GM21367 (cell line): Measurements from ENCODE around the gene IL17B.

Experiments used
- ATAC-seq: cut with Tn5 transposase; IDR thresholded peaks from one replicate; pipeline ENCODE4 v1.9.1; 2021; ENCODE audit not compliant: unreplicated experiment

IL17B gene

DNA sequence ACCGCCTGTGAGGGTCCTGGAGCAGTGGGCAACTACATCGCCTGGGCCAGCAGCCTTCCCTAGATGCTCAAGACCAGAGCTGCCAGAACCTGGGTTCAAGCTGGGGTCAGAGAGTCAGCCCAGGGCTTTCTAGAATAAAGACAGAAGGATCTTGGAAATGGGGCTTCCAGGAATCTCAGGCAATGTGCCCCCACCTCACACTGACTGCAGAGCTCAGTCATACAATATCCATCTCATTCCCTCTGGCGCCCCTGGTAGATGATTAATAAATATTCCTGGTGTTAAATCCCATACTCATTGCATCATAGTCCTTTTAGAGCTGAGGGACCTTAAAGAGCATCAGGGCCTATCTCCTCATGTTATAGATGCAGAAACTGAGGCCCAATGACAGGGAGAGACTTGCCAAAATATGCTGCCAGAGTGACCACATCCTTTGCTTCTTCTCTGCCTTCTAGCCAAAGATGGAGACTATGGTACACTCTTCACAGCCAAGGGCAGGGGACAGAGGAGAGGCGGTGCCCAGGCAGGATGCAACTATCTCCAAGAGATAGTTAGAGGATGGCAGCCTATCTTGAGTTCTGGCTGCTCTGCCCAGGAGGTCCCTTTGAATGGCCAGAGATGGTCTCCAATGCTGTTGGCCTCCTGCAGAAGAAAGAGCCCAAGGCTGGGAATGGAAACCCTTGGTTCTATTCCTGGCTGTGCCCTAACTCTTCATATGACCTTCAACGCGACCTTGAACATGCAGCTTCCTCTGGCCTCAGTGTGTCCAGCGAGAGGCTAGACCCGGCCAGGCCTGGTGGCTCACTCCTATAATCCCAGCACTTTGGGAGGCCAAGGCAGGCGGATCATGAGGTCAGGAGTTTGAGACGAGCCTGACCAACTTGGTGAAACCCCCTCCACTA lies 36.2 kb upstream of the IL17B start:
- ATAC-seq, result no peak

GRCh38 chr5:149414405-149415065 lies 35.4 kb upstream of the IL17B start:
- ATAC-seq, result no peak

DNA sequence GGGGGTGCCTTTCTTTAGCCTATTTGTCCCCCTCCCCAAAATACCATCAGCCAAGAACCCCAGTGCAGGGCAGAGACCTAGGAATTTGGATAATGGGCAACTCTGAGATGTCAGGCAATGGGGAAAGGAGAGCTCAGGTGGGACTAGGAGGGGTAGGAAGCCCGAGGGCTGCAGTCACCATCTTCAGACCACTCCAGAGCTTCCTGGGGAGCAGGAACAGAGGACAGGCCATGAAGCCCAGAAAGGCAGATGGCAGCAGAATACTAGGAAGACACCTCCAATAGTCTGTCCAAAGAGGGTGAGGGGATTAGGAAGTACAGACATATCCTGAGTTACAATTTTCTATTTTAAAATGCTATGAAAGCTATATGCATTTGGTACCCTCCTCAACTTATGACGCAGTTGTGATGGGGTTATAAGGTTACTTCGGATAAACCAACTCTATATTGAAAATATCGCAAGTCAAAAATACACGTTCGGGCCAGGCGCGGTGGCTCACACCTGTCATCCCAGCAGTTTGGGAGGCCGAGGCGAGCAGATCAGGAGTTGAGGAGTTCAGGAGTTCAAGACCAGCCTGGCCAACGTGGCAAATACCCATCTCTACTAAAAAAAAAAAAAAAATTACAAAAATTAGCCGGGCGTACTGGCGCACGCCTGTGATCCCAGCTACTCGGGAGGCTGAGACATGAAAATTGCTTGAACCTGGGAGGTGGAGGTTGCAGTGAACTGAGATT lies 34.6 kb upstream of the IL17B start:
- no peak for ATAC-seq

DNA sequence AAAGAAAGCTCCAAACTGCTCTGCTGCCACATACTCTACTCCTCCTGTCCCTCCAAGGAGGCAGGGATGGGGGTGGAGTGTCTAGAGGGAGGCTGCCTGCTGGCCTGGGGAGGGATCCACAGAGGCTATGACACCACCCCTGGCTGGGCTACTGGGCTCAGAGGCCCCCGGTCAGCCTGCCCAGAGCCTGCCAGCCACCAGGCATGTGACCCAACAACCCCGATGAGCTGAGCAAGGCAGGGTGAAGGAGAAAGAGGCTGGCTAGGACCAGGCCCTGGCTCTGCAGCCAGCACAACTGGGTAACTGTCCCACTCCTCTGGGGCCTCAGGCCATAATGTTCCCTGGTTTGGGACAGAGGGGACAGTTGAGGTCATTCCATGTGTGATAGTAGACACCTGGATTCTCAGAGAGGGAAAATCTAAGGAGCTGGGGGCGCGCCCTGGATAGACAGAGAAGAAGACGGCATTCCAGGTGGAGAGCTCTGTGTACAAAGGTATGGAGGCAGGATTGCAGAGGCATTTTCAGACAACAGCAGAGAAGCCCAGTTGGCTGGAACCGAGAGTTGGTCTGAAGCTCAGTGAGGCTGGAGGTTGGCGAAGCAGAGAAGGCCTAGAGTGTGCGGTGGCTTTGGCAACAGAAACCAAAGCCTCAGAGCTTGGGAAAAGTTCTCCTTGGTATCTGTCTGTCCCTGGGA lies 33.8 kb upstream of the IL17B start:
- ATAC-seq, result no peak

- ATAC-seq, result no peak
Measured at GRCh38 chr5:149411738-149412519, 32.8 kb upstream of the IL17B start.

GRCh38 chr5:149410721-149411432 lies 31.8 kb upstream of the IL17B start:
- no peak for ATAC-seq

- no peak for ATAC-seq
Measured at GRCh38 chr5:149410071-149410470, 31.0 kb upstream of the IL17B start.

DNA sequence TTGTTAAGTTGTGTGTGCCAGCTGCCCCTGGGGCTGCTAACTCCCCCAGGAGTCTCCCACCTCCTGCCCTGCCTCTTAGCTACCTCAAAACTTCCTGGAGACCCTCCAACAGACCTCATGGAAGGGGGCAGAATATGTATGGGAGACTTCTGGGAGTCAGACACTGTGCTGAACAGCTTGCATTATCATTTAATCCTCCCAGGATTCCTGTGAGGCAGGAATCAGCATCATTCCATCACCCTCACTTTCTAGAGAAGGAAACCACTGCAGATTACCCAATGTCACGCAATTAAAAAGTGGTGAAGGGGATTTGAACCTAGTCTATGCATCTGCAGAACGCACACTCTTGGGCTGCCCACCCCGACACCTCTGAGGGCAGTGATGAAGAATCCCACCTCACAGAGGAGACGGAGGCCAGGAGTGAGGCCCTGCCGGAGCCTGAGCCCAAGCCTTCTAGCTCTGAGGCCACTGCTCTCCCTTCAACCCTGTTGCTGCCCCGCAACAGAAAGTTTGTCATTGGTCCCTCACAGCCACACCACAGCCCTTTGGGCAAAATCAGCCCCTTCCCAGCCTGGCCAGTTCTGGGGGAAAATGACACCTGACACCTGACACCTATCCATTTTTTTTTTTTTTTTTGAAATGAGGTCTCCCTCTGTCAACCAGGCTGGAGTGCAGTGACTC lies 30.3 kb upstream of the IL17B start:
- no peak for ATAC-seq

GRCh38 chr5:149408252-149409099 lies 29.4 kb upstream of the IL17B start:
- ATAC-seq, result no peak

DNA sequence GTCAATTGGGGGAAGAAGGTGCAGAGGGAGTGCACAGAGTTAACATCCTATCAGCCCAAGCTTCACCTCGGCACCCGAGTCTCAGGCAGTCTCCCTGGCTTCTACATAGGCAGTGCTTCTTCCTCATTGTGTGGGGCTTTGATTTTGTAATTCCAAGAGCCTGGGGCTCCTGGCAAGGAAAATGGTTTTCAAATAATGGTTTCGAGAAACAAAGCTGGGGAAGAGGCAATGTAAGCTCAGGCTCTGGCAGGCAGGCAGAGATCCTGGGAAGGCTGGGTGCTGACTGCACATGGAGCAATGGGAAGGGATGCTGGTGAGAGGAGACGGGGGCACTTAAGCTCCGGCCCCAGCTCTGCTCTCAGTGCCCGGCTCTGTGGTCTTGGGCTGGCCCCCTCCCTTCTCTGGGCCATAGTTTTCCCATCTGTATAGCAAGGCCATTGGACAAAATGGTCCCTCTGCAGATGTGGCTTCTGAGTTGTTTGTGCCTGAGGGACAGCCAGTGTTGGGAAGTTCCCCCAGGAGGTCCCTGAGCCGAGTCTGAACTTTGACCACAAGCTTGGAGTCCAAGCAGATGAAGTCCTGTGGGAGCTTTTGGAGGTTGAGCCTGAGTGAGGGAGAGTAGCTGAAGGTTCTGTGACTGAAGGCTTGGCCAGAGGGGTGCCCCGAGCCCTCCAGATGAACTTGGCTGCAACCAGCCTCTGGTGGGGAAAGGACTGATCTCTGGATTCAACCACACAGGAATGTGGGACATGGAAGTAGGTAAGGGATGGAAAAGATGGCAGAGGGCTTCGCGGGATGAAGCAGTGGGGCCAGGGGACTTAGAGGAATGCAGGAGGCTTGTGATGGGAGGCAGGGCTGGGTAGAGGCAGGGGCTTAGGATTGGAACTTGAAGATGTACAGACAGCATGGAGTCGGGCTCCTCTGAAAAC lies 28.5 kb upstream of the IL17B start:
- ATAC-seq, result no peak

- no peak for ATAC-seq
Measured at GRCh38 chr5:149406979-149407306, 27.9 kb upstream of the IL17B start.

DNA sequence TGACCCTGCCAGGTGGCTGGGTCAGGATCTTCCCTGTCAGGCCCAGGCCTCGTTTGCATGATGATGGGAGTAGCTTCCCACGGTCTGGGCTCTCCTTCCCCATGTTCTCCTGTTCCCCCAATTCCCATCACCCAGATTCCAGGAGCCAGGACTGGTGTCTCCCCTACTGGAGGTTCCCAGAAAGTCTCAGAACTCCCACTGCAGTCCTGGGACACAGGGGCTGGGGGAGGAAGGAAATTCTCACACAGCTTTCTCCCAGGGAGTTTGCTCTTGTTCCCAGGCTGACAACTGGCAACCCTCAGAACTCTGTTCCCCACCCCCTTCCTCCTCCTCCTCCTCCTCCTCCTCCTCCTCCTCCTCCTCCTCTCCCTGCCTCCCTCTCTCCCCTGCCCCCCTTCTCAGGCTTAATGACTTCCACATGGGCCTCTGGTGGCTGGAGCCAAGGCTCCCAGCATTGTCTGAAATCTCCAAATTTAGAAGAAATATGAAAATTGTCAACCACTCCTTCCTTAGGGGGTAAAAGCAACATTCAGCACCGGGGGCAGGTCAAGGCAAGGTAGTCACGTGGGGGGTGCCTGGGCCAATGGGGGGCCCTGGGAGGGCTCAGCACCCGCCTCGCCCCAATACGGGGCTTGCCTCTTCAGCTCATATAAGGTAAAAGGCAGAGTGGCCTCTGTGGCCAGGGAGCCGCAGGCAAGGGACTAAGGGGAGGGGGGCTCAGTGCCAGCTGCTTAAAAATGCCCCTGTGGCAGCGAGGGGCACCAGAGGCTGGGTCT lies 27.3 kb upstream of the IL17B start:
- no peak for ATAC-seq

- ATAC-seq, result no peak
Measured at GRCh38 chr5:149405550-149406202, 26.6 kb upstream of the IL17B start.

DNA sequence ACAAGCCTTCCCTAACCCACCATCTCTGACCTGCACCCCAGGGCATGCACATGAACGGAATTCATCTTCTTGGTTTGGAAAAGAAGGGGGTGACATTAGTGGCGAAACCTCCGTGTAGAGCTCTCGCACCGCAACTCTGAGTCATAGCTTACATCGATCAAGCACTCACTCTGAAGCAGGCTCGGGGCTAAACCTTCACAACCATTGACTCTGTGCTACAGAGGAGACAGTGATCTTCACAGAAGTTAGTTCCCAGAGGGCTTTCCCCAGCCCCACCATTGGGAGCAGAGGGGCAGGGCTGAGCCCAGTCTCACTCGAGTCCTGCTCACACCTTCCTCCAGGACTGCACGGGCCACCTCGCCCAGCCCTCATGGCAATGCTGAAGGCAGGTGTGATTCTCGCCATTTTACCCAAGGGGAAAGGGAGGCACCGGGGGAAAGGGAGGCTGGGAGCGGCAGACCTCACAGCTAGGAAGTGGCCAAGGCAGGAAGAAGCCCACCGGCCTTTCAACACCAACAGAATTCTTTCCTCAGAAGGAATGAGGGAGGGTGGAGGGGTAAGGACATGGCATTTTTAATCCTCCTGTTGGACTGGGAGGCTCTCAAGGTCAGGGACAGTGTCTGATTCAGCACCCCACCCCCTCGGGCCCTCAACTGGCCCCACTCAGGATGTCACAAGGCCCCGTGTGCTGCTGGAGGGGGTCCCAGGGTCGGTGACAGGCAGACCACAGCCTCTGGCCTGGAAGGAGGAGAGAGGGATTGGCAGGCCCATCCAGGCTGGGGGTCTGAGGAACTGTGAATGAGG lies 25.9 kb upstream of the IL17B start:
- ATAC-seq, result no peak
